Inferior parietal cortex (tissue), 1 donor: ENCODE measurements around the gene NGB.

Source experiments
- DNase-seq: peaks from one replicate; pipeline ENCODE4 v3.0.0-alpha.2; 2016; ENCODE audit errors: extremely low spot score

NGB gene

DNA sequence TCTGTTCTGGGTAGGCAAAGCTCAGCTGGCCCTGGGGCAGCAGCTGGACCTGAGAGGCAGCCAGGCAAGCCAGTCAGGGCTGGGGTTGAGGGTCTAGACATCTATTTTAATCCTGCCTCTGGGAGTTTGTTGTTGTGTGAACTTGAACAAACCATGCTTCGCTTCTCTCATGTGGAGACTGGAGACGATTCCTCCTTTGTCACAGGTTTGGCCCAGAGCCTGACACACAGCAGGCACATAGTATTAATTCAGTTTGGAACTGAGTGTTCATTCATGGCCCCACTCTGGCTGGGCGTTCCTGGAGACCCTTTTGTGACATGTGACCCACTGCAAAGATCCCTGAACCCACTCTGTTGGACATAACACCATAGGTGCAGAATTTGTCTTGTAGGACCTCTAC is 39.3 kb downstream of the NGB start:
- no peak for DNase-seq

DNA sequence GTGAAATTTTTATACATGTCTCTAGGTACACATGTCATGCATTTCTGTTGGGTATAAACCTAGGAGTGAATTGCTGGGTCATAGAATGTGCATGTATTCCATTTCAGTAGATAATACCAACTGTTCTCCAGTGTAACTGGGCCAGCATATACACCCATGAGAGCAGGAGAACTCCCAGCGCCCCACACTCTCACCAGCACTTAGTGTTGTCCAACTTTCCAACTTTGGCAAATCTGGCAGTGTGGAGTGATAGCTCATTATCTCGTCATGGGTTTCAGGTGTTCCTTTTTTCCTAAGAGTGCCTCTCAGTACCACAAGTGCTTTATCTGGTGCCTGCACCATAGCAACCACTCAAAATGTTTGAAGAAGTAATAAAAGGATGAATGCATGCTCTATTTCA is 40.1 kb downstream of the NGB start:
- no peak for DNase-seq

DNA sequence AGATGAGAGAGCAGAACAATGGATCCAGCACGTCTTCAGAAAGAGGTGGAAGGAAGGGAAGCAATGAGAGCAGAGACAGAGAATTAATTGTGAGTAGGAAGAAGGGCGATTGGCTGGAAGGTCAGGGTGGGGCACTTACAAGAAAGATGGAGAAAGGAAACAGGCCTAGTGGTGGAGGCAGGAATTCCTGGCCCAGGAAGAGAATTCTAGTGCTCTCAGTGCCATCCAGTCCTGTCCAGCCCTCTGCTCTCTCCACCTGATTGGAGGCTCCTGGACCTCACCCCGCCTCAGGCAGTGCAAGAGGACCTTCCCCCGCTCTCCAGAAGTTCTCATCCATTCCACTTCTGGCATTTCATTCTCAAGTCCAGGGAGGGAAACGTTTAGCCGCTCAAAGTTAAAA is 43.0 kb downstream of the NGB start:
- no peak for DNase-seq

DNA sequence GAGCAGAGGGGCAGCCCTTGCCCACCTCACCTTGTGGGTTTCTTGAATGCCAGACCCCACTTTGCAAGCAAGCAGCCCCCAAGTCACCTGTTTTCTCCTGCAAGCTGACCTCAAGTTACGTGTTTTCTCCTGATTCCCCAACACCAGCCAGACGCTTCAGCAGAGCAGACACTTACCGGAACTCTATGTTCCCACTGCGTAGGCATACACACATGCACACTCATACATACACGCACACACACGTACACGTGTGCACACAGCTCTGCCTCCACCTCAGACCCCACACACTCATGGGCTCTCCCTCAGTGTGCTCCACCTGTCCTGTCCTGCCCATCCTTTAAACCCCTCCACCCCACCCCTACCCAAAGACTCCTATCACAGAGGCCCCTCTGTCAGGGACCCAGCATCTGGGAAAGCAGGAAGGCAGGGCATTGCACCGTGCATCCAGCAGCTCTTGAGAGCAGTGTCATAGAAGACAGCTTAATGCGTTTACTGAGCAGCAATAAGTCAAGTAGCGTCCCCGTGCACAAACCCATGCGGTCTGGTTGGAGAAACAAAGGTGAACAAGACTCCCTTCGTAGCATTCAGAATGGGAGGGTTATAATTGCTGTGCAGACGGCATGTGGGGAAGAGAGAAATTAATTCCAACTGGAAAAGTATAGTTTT is 45.0 kb downstream of the NGB start:
- DNase-seq, result no peak

DNA sequence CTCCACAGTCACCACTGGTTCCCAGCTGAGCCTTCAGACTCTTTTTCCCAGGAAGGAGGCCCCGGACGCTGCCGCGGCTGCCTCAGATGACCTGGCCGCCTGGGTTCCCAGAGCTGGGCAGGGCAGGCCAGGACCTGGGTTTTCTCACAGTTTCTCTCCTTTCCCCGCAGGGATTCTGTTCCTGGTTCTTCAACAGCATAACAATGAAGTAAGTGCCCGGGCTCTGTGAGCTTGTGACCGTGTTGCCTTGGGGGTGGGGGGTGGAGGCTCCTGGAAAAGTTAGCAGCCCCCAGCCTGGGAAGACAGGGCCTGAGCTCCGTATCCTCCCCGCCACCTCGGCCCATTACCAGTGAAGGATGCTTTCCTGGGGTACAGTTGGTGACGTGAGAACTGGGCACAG is 45.8 kb downstream of the NGB start:
- DNase-seq, result no peak

DNA sequence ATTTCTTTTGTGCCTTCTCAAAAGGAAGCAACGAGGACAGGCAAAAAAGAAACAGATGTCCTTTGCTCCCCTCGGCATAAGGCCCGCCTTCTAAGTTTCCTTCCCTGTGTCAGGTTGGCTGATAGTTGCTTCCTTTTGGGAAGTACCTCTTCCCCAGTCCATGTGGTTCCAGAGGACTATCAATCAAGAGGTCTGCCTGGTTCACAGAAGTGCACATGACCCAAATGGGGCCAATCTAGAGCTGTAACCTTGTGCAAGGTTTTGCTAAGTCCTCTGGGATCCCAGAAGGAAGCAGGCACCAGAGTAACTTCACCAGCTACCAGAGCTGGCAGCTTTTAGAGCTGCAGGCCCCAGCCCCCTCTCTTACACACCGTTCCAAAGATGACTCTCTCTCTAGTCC is 46.8 kb downstream of the NGB start:
- no peak for DNase-seq

DNA sequence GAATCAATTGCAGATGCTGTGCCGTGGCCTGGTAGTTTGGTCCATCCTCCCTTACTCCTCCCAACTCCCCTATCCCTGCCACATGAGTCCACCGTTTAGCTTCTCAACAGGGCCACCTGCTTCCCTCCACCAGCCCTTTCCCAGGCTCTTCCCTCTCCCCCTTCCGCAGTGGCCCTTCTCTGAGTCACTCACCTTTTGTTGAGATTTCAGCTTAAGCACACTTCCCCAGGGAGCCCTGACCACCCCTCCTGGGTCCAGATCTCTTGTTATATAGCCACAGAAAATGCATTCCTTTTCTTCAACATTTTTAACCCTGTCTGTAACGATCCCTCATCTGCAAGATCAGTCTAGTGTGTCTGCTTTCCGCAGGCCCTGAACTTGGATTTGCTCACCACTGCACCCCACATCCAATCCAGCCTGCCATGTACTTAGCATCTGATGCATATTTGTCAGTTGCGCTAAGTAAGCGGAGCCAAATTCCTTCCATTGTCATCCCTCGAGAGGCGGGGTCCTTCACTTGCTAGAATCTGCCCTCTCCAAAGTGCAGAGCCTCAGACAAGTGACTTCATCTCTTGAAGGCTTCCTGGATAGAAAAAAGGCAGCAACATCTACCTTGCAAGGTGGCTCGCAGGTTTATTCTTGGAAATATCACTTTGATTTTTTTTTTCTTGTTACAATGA is 48.3 kb downstream of the NGB start:
- no peak for DNase-seq

DNA sequence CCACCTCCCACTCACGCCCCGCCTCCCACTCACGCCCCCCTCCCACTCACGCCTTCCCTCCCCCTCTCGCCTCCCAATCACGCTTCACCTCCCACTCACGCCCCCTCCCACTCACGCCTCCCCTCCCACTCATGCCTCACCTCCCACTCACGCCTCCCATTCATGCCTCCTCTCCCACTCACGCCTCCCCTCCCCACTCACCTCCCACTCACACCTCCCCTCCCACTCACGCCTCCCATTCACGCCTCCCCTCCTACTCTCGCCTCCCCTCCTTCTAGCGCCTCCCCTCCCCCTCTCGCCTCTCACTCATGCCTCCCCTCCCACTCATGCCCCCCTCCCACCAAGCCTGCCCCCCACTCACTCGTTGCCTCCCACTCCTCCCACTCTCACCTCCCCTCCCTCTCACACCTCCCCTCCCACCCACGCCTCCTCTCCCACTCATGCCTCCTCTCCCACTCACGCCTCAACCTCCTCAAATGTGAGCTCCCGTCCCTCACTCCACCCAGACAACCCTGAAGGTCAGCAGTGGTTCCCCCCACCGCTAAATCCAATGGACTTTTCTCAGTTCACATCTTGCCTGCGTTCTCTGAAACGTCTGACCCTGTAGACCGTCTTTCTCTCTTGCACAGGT is 49.6 kb downstream of the NGB start:
- DNase-seq, result no peak

DNA sequence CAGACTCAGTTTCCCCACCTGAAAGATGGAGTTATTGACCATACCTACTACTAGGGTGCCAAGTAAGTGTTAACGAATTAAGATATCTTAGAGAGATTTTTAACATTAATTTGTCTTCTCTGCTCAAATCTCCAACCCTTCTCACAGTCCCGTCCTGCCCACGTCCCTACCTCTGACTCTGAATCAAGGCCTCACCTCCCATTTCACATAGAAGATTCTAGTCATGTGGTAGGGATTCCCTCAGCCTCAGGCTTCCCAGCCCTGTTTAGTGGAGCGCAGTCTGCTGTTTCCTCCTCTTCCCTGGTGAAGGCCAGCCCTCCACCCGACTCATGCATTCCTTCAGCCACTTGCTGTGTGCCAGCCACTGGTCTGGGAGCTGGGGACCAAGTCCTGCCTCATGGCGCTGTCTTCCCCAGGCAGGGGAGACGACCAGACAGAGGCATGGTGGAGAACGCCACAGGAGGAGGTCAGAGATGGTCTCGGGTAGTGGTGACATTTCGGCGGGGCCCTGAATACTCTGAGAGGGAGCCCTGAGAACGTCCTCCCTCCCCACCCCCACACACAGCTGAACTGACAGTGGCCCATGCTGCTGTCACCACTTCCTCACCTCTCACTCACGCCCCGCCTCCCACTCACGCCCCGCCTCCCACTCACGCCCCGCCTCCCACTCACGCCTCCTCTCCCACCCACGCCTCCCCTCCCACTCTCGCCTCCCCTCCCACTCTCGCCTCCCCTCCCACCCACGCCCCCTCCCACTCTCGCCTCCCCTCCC is 50.6 kb downstream of the NGB start:
- no peak for DNase-seq

DNA sequence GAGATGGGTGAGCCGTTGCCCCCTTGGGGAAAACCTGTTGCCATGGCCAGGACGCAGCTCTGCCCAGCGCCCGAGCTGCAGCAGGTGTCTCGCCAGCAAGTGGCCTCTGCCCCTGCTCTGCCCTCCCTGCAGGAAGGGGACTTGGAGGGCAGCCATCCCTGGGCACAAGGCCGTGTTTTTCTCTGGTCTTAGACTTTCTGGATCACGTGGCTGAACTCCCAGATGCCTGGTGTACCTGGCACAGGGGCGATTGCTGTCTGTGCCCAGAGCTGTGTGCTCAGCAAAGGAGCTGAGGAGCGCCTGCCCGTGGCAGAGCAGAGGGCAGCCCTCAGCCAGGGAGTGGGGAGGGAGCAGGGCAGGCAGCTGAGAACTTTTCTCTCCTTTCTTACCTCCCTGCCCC is 51.4 kb downstream of the NGB start:
- no peak for DNase-seq

DNA sequence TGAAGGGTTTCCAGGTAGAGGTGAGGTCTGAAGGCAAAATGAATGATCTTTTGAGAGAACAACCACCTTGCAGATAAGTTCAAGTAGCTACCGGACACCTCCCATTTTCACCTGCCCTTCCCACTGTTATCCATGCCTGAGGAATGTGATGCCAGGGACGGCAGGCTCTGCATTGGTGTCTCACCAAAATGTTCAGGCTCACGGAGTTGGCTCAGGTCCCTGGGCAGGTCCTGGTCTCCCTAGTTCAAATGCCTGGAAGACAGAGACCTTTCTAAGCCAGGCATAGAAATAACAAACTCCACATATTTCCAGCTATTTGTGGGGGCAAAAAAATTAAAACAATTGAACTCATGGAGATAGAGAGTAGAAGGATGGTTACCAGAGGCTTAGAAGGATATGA is 53.5 kb downstream of the NGB start:
- no peak for DNase-seq
